GM23248 (cell line): ENCODE measurements around the gene MLN.

ENCODE experiments used
- EZH2 ChIP-seq: fragments of 200-600 bp; sonication (generic); IDR thresholded peaks from 2 replicates; pipeline ENCODE4 v1.6.1; 2018; ENCODE audit warnings: antibody characterized with exemption, mild to moderate bottlenecking; ENCODE audit not compliant: insufficient read depth, poor library complexity, severe bottlenecking
- EZH2phosphoT487 ChIP-seq: fragments of 200-600 bp; sonication (generic); IDR thresholded peaks from 2 replicates; pipeline ENCODE4 v1.6.1; 2018; ENCODE audit warnings: antibody characterized with exemption, moderate library complexity, mild to moderate bottlenecking, low read depth; ENCODE audit not compliant: insufficient read depth

DNA sequence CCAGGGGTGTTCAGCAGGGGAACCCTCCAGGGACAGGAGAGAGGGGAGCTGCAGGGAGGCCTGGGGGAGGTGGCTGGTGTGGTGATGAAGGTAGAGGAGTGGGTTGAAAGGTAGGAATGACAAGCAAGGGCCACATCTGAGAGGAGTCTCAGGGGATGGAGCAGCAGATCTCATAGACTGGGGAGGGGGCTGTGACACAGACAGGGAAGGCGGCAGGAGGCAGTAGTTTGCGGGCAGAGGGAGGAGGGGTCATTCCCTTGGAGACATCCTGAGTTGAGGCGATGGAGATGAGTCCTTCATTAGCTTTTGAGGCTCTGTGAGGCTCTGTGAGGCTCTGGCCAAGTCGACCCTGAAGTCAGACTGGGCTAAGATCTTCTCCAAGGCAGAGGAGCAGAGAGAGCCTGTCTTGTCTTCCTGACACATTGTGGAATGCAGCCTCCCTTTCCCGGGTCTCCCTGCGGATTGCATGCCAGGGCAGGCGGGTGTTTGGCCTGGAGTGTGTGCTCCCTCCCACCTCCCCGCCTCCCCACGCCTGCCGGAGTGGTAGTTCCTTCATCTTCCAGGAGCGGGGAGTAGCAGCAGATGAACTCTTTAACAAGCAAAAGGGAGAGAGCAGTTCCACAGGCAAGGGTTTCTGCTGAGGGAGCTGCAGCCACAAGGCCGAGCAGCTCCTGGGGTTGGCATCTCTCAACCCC lies 34.3 kb upstream of the MLN start:
- TF ChIP-seq EZH2 (no peak), EZH2phosphoT487 (no peak)
